ENCODE results near the gene R3HDM4. TPM values are rescaled to one million over a fixed set of nuclear protein-coding genes. Genes with fewer than 3 reads are reported as not detected.
A peak's percentile ranks its signal among the peaks of the same experiment; 100 is the strongest.

Gene R3HDM4
- total and polyA plus RNA-seq, 9 of the 15 experiments (the other 6 are each of a cell fraction or from before 2014, with no cell fraction given), result 3.2 to 154 (median 59.0) TPM

DNA sequence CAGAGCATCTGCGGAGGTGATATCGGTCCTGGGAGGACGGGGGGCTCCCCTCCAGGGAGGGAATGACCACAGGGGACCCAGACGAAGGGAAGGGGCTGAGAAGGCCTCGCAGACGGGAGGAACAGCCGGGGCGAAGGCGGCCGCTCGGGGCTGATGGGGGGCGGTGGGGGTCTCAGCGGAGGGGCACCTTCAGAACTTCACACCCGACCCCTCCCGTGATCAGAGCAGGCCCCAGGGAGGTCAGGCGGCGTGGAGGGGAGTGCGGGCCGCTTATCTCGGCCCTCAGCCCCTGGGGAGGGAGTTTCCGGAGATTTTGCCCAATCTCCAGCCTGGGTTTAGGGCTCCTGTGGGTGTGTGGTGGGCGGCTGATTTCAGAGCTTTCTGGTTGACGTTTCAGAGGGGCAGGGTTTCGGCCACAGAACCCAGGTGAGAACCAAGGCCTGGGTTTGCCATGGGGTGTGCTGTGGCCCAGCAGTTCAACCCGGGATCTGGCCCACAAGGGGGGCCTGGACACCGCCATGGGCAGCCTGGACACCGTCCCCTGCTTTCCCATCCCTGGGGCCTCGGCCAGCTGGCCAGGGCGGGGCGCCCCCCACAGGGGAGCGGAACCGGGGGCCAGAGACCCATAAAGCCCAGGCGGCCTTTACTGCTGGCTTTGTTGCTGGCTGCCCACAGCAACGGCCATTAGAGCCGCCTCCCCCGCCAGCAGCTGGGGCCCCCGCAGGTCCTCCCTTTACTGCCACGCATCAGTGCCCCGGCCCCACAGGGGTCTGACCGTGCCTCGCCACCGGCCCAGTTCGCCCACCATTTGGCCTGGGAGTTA lies 41.9 kb upstream of the R3HDM4 start (continued):
- TF ChIP-seq, protein P1, sequence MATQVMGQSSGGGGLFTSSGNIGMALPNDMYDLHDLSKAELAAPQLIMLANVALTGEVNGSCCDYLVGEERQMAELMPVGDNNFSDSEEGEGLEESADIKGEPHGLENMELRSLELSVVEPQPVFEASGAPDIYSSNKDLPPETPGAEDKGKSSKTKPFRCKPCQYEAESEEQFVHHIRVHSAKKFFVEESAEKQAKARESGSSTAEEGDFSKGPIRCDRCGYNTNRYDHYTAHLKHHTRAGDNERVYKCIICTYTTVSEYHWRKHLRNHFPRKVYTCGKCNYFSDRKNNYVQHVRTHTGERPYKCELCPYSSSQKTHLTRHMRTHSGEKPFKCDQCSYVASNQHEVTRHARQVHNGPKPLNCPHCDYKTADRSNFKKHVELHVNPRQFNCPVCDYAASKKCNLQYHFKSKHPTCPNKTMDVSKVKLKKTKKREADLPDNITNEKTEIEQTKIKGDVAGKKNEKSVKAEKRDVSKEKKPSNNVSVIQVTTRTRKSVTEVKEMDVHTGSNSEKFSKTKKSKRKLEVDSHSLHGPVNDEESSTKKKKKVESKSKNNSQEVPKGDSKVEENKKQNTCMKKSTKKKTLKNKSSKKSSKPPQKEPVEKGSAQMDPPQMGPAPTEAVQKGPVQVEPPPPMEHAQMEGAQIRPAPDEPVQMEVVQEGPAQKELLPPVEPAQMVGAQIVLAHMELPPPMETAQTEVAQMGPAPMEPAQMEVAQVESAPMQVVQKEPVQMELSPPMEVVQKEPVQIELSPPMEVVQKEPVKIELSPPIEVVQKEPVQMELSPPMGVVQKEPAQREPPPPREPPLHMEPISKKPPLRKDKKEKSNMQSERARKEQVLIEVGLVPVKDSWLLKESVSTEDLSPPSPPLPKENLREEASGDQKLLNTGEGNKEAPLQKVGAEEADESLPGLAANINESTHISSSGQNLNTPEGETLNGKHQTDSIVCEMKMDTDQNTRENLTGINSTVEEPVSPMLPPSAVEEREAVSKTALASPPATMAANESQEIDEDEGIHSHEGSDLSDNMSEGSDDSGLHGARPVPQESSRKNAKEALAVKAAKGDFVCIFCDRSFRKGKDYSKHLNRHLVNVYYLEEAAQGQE (IDR thresholded peaks at IDR 0.05; ENCODE audit: borderline replicate concordance), result no peak
- TF ChIP-seq, protein P1 (CRISPR knock-in tag; IDR thresholded peaks at IDR 0.05; ENCODE audit: low read depth), result no peak
- TF ChIP-seq, protein P2, sequence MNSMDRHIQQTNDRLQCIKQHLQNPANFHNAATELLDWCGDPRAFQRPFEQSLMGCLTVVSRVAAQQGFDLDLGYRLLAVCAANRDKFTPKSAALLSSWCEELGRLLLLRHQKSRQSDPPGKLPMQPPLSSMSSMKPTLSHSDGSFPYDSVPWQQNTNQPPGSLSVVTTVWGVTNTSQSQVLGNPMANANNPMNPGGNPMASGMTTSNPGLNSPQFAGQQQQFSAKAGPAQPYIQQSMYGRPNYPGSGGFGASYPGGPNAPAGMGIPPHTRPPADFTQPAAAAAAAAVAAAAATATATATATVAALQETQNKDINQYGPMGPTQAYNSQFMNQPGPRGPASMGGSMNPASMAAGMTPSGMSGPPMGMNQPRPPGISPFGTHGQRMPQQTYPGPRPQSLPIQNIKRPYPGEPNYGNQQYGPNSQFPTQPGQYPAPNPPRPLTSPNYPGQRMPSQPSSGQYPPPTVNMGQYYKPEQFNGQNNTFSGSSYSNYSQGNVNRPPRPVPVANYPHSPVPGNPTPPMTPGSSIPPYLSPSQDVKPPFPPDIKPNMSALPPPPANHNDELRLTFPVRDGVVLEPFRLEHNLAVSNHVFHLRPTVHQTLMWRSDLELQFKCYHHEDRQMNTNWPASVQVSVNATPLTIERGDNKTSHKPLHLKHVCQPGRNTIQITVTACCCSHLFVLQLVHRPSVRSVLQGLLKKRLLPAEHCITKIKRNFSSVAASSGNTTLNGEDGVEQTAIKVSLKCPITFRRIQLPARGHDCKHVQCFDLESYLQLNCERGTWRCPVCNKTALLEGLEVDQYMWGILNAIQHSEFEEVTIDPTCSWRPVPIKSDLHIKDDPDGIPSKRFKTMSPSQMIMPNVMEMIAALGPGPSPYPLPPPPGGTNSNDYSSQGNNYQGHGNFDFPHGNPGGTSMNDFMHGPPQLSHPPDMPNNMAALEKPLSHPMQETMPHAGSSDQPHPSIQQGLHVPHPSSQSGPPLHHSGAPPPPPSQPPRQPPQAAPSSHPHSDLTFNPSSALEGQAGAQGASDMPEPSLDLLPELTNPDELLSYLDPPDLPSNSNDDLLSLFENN (IDR thresholded peaks at IDR 0.05; ENCODE audit: low read depth in 2 of 2, low read length in 2 of 2), result no peak
- TF ChIP-seq PYGO2 (tag; IDR thresholded peaks at IDR 0.05) (no peak), PCBP1 (IDR thresholded peaks at IDR 0.05; ENCODE audit: low read depth, low read length, poor library complexity, severe bottlenecking) (peak; percentile 98), ERF (CRISPR knock-in tag; IDR thresholded peaks at IDR 0.05) (no peak), CHCHD3 (CRISPR knock-in tag; IDR thresholded peaks at IDR 0.05) (no peak), TGIF2 (CRISPR knock-in tag; IDR thresholded peaks at IDR 0.05) (no peak), NR2C1 (IDR thresholded peaks at IDR 0.05) (peak; percentile 23; the same call in 1 of the 2 replicates), NR2C1 (tag; IDR thresholded peaks at IDR 0.05) (no peak), ZFPM2 (CRISPR knock-in tag; IDR thresholded peaks at IDR 0.05) (no peak), ELF2 (CRISPR knock-in tag; IDR thresholded peaks at IDR 0.05) (no peak), PTRF (tag; IDR thresholded peaks at IDR 0.05) (no peak)
- TF ChIP-seq, protein P3, sequence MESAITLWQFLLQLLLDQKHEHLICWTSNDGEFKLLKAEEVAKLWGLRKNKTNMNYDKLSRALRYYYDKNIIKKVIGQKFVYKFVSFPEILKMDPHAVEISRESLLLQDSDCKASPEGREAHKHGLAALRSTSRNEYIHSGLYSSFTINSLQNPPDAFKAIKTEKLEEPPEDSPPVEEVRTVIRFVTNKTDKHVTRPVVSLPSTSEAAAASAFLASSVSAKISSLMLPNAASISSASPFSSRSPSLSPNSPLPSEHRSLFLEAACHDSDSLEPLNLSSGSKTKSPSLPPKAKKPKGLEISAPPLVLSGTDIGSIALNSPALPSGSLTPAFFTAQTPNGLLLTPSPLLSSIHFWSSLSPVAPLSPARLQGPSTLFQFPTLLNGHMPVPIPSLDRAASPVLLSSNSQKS (CRISPR knock-in tag; IDR thresholded peaks at IDR 0.05), result no peak

All from K562 (cell line).